GM23338 (cell line): ENCODE data around the gene TMEM273. TPM values are rescaled to one million over a fixed set of nuclear protein-coding genes. Genes with fewer than 3 reads are reported as not detected.

Experiments used
- ATAC-seq: fragments of 200-7000 bp; cut with Tn5 transposase; 3 replicates; pipeline ENCODE4 v1.9.1; 2020
- DNase-seq: peaks from one replicate; pipeline ENCODE4 v3.0.0-alpha.2; 2015; ENCODE audit warnings: low spot score
- H2AFZ ChIP-seq: fragments of 200-600 bp; sonication (generic); 2 replicates; pipeline ENCODE4 v1.8.0; 2016; ENCODE audit warnings: antibody characterized with exemption, mild to moderate bottlenecking, moderate library complexity
- H3F3A ChIP-seq: fragments of 200-600 bp; sonication (generic); replicated peaks from 2 replicates; pipeline ENCODE4 v1.8.0; 2017; ENCODE audit warnings: antibody characterized with exemption, mixed run types, low read depth
- H3K27ac ChIP-seq: fragments of 200-600 bp; sonication (generic); 2 replicates; pipeline ENCODE4 v1.6.1; 2016; ENCODE audit warnings: low read depth
- H3K27me3 ChIP-seq: fragments of 200-600 bp; sonication (generic); 2 replicates; pipeline ENCODE4 v1.8.0; 2016; ENCODE audit warnings: mild to moderate bottlenecking, mixed run types, moderate library complexity; ENCODE audit not compliant: insufficient read depth
- H3K36me3 ChIP-seq: fragments of 200-600 bp; sonication (generic); 2 replicates; pipeline ENCODE4 v1.8.0; 2016; ENCODE audit warnings: mild to moderate bottlenecking; ENCODE audit not compliant: insufficient read depth
- H3K4me1 ChIP-seq: fragments of 200-600 bp; sonication (generic); 2 replicates; pipeline ENCODE4 v1.8.0; 2016; ENCODE audit warnings: mild to moderate bottlenecking, moderate library complexity; ENCODE audit not compliant: insufficient read depth
- H3K4me2 ChIP-seq: fragments of 200-600 bp; sonication (generic); 2 replicates; pipeline ENCODE4 v1.7.1; 2017; ENCODE audit warnings: mixed run types
- H3K4me3 ChIP-seq: fragments of 200-600 bp; sonication (generic); 2 replicates; pipeline ENCODE4 v1.6.1; 2016; ENCODE audit warnings: mixed run types
- H3K79me2 ChIP-seq: fragments of 200-600 bp; sonication (generic); replicated peaks from 2 replicates; pipeline ENCODE4 v1.8.0; 2017; ENCODE audit warnings: mild to moderate bottlenecking; ENCODE audit not compliant: insufficient read depth
- H3K9me2 ChIP-seq: fragments of 200-600 bp; sonication (generic); 2 replicates; pipeline ENCODE4 v1.8.0; 2017; ENCODE audit not compliant: insufficient read depth
- H4K20me1 ChIP-seq: fragments of 200-600 bp; sonication (generic); replicated peaks from 2 replicates; pipeline ENCODE4 v1.8.0; 2017; ENCODE audit warnings: mild to moderate bottlenecking; ENCODE audit not compliant: insufficient read depth
- H3K27ac Mint-ChIP-seq: 2 replicates; pipeline ENCODE4 v1.8.0; 2020; ENCODE audit warnings: inconsistent platforms, mild to moderate bottlenecking, moderate library complexity, mixed read lengths
- H3K27me3 Mint-ChIP-seq: 3 replicates; pipeline ENCODE4 v1.8.0; 2022; ENCODE audit warnings: low read depth, mild to moderate bottlenecking, moderate library complexity, mixed read lengths, inconsistent platforms; ENCODE audit not compliant: insufficient read depth, poor library complexity
- H3K36me3 Mint-ChIP-seq: 3 replicates; pipeline ENCODE4 v1.8.0; 2021; ENCODE audit warnings: low read depth, mild to moderate bottlenecking, inconsistent platforms, moderate library complexity, mixed read lengths
- H3K4me1 Mint-ChIP-seq: 3 replicates; pipeline ENCODE4 v1.8.0; 2020; ENCODE audit warnings: mild to moderate bottlenecking, inconsistent platforms, mixed read lengths
- H3K4me3 Mint-ChIP-seq: 3 replicates; pipeline ENCODE4 v1.8.0; 2021; ENCODE audit warnings: moderate library complexity, mild to moderate bottlenecking, inconsistent platforms, mixed read lengths
- H3K9me3 Mint-ChIP-seq: 3 replicates; pipeline ENCODE4 v1.8.0; 2020; ENCODE audit warnings: moderate library complexity, mild to moderate bottlenecking, inconsistent platforms, mixed read lengths
- CREB1 ChIP-seq: fragments of 250-450 bp; sonication (Bioruptor Pico); IDR thresholded peaks from 2 replicates; pipeline ENCODE4 v1.5.0; 2020; ENCODE audit warnings: low read depth, mild to moderate bottlenecking, moderate library complexity
- CTCF ChIP-seq, 2 experiments: fragments of 200-600 bp in 1 of 2; sonication (generic) in 1 of 2; conservative IDR thresholded peaks; 2 replicates each; pipeline versions ENCODE4 v1.5.1 to v1.6.1; 2016 to 2017; ENCODE audit warnings: antibody characterized with exemption in 2 of 2, low read depth in 2 of 2, mild to moderate bottlenecking in 2 of 2, moderate library complexity in 1 of 2
- ETS1 ChIP-seq: IDR thresholded peaks from 2 replicates; pipeline ENCODE4 v1.6.1; 2016; ENCODE audit warnings: antibody characterized with exemption
- EZH2 ChIP-seq: fragments of 200-600 bp; sonication (generic); IDR thresholded peaks from one replicate; pipeline ENCODE4 v1.8.0; 2017; ENCODE audit warnings: antibody characterized with exemption, mild to moderate bottlenecking, low read depth; ENCODE audit not compliant: unreplicated experiment
- EZH2phosphoT487 ChIP-seq: fragments of 200-600 bp; sonication (generic); IDR thresholded peaks from one replicate; pipeline ENCODE4 v1.8.1; 2018; ENCODE audit warnings: antibody characterized with exemption; ENCODE audit not compliant: unreplicated experiment
- JUNB ChIP-seq: IDR thresholded peaks from one replicate; pipeline ENCODE4 v1.6.1; 2016; ENCODE audit warnings: antibody characterized with exemption; ENCODE audit not compliant: unreplicated experiment
- REST ChIP-seq: IDR thresholded peaks from one replicate; pipeline ENCODE4 v1.6.1; 2018; ENCODE audit warnings: antibody characterized with exemption; ENCODE audit not compliant: unreplicated experiment
- STAT1 ChIP-seq: IDR thresholded peaks from one replicate; pipeline ENCODE4 v1.6.1; 2016; ENCODE audit warnings: antibody characterized with exemption; ENCODE audit not compliant: unreplicated experiment
- ZNF114 ChIP-seq: fragments of 250-450 bp; sonication (Bioruptor Pico); IDR thresholded peaks from 2 replicates; pipeline ENCODE4 v1.5.0; 2020; ENCODE audit warnings: mild to moderate bottlenecking, moderate library complexity
- ZNF331 ChIP-seq: fragments of 250-450 bp; sonication (Bioruptor Pico); IDR thresholded peaks from 2 replicates; pipeline ENCODE4 v1.5.0; 2020; ENCODE audit warnings: low read depth, mild to moderate bottlenecking, moderate library complexity
- polyA plus RNA-seq: library from polyadenylated mRNA; unstranded; fragments of >200 nt; fragmentation: Nextera tagmentation; extraction: Ambion mirVana; gene quantifications from 2 replicates; pipeline ENCODE4 v1.2.1, GENCODE V29; 2016
- total RNA-seq: library from RNA; depleted of rRNA; stranded (reverse); fragments of >200 nt; shearing (Covaris generic); gene quantifications from 2 replicates; pipeline ENCODE4 v1.2.3, GENCODE V29; 2014

Gene TMEM273
- total and polyA plus RNA-seq, 2 experiments from 2014 or later = not detected

- Mint-ChIP-seq H3K4me3 (no peak overlapping the region), H3K36me3 (no peaks in the 10 kb centered on the region), H3K27ac (no peak overlapping the region), H3K27me3 (peaks cover 2% of the 10 kb centered on the region), H3K9me3 (no peaks in the 10 kb centered on the region), H3K4me1 (no peaks in the 10 kb centered on the region)
- Histone ChIP-seq H4K20me1 (no peaks in the 10 kb centered on the region), H3F3A (no peaks in the 10 kb centered on the region), H3K79me2 (no peaks in the 10 kb centered on the region), H3K4me1 (no peaks in the 10 kb centered on the region), H3K27ac (no peak overlapping the region), H3K4me2 (no peak overlapping the region), H3K27me3 (no peaks in the 10 kb centered on the region), H2AFZ (no peak overlapping the region), H3K9me2 (no peaks in the 10 kb centered on the region), H3K36me3 (no peaks in the 10 kb centered on the region), H3K4me3 (no peak overlapping the region)
- TF ChIP-seq ETS1 (no peak), JUNB (no peak), CTCF (conservative IDR thresholded peaks at IDR 0.05; ENCODE audit: low read depth in 2 of 2) (no peak), CREB1 (CRISPR knock-in tag) (no peak)
- DNase-seq (no peak), ATAC-seq (no peak)
These were observed 43.1 kb upstream of the TMEM273 start for GRCh38 chr10:49231086-49231820.

- Histone ChIP-seq H3K4me3 (no peak overlapping the region), H4K20me1 (no peaks in the 10 kb centered on the region), H3K4me2 (no peak overlapping the region), H3K79me2 (no peaks in the 10 kb centered on the region), H3K4me1 (no peaks in the 10 kb centered on the region), H2AFZ (no peak overlapping the region), H3K36me3 (no peaks in the 10 kb centered on the region), H3K9me2 (no peaks in the 10 kb centered on the region), H3K27ac (no peak overlapping the region), H3K27me3 (no peaks in the 10 kb centered on the region), H3F3A (no peaks in the 10 kb centered on the region)
- no peak overlapping the region for H3K4me3 Mint-ChIP-seq
- no peaks in the 10 kb centered on the region for H3K9me3 Mint-ChIP-seq
- no peaks in the 10 kb centered on the region for H3K4me1 Mint-ChIP-seq
- no peak for TF ChIP-seq CREB1 (CRISPR knock-in tag)
- no peak for TF ChIP-seq ZNF331 (CRISPR knock-in tag)
- no peak for TF ChIP-seq JUNB
- no peak for TF ChIP-seq STAT1
- no peak for TF ChIP-seq EZH2phosphoT487
- no peaks in the 10 kb centered on the region for H3K36me3 Mint-ChIP-seq
- peaks cover 3% of the 10 kb centered on the region for H3K27me3 Mint-ChIP-seq
- H3K27ac Mint-ChIP-seq = no peak overlapping the region
- DNase-seq (no peak), ATAC-seq (no peak)
These were observed 41.8 kb upstream of the TMEM273 start for GRCh38 chr10:49230004-49230403.

GRCh38 chr10:49228677-49229076 lies 40.5 kb upstream of the TMEM273 start:
- H2AFZ ChIP-seq = no peak overlapping the region
- DNase-seq = no peak
- H3K9me2 ChIP-seq = no peaks in the 10 kb centered on the region
- Mint-ChIP-seq H3K4me3 (no peak overlapping the region), H3K36me3 (no peaks in the 10 kb centered on the region), H3K9me3 (no peaks in the 10 kb centered on the region), H3K27me3 (peaks cover 3% of the 10 kb centered on the region), H3K27ac (no peak overlapping the region), H3K4me1 (no peaks in the 10 kb centered on the region)
- no peak for ATAC-seq
- H3K79me2 ChIP-seq = no peaks in the 10 kb centered on the region
- H3K4me2 ChIP-seq = no peak overlapping the region
- no peaks in the 10 kb centered on the region for H3K27me3 ChIP-seq
- H3K4me1 ChIP-seq = no peaks in the 10 kb centered on the region
- no peaks in the 10 kb centered on the region for H3K36me3 ChIP-seq
- H3F3A ChIP-seq = no peaks in the 10 kb centered on the region
- no peak overlapping the region for H3K27ac ChIP-seq
- H4K20me1 ChIP-seq = no peaks in the 10 kb centered on the region
- no peak overlapping the region for H3K4me3 ChIP-seq
- TF ChIP-seq REST (no peak), CTCF (conservative IDR thresholded peaks at IDR 0.05; ENCODE audit: low read depth in 2 of 2) (no peak), CREB1 (CRISPR knock-in tag) (no peak), JUNB (no peak), ZNF114 (CRISPR knock-in tag) (no peak), EZH2 (no peak)
